Small intestine (tissue), 7 donors: ENCODE measurements around the gene MRPL55. TPM values are rescaled to one million over a fixed set of nuclear protein-coding genes. Genes with fewer than 3 reads are reported as not detected.

Experiments used
- DNase-seq, 2 donors: peaks; one replicate each; pipeline versions ENCODE4 v3.0.0 to v3.0.0-alpha.2; 2013
- FAIRE-seq: peaks from 2 replicates; lab custom pipeline; 2012; peaks lifted over from hg19 to GRCh38; lab: Jason Lieb, UNC
- H3K27ac ChIP-seq, 3 donors: one replicate each; pipeline ENCODE4 v1.5.1; 2013; ENCODE audit warnings: low read length in 2 of 3, mild to moderate bottlenecking in 2 of 3, control low read depth in 1 of 3, inconsistent platforms in 1 of 3, low read depth in 1 of 3, moderate library complexity in 1 of 3
- H3K27me3 ChIP-seq, 3 donors: one replicate each; pipeline ENCODE4 v1.6.1; 2013; ENCODE audit warnings: low read length in 3 of 3, inconsistent platforms in 1 of 3; ENCODE audit not compliant: control insufficient read depth in 3 of 3, insufficient read depth in 3 of 3
- H3K36me3 ChIP-seq, 3 donors: one replicate each; pipeline ENCODE4 v1.6.1; 2013; ENCODE audit warnings: low read length in 3 of 3, inconsistent platforms in 1 of 3, low read depth in 1 of 3, mild to moderate bottlenecking in 1 of 3, moderate library complexity in 1 of 3; ENCODE audit not compliant: control insufficient read depth in 3 of 3, insufficient read depth in 2 of 3
- H3K4me1 ChIP-seq, 3 donors: one replicate each; pipeline ENCODE4 v1.6.1; 2013; ENCODE audit warnings: low read length in 2 of 3, inconsistent platforms in 1 of 3, low read depth in 1 of 3, mild to moderate bottlenecking in 1 of 3, moderate library complexity in 1 of 3; ENCODE audit not compliant: control insufficient read depth in 3 of 3, insufficient read depth in 2 of 3
- H3K4me3 ChIP-seq, 3 donors: one replicate each; pipeline ENCODE4 v1.5.1; 2013; ENCODE audit warnings: low read length in 3 of 3, control low read depth in 1 of 3, inconsistent platforms in 1 of 3, low read depth in 1 of 3, mild to moderate bottlenecking in 1 of 3, moderate library complexity in 1 of 3
- H3K9me3 ChIP-seq, 2 donors: one replicate each; pipeline ENCODE4 v1.6.1; 2013; ENCODE audit warnings: low read depth in 1 of 2, low read length in 1 of 2; ENCODE audit not compliant: control insufficient read depth in 2 of 2, insufficient read depth in 1 of 2
- WGBS, 3 donors: extraction: QIAGEN DNeasy Blood & Tissue Kit; methylation state at CpG; one replicate each; pipeline ENCODE4 v1.1.7; 2013; 5-methylcytosine and 5-hydroxymethylcytosine counted together
- polyA plus RNA-seq, 4 donors: library from polyadenylated mRNA; stranded (reverse) in 3 of 4; unstranded in 1 of 4; fragments of 200-250 nt in 3 of 4; fragments of 120-200 nt in 1 of 4; gene quantifications; one replicate each; pipeline versions ENCODE4 v1.2.1 to v1.2.3, GENCODE V29; 2013
- donor health status: healthy with polysubstance abuse.
- donor health status: control.
- donor health status: control.
- donor health status: Bipolar disorder and iron deficiency.
- donor health status: healthy.

Gene MRPL55
- polyA plus RNA-seq, 4 donors = 56.8 to 148 (median 96.5) TPM

DNA sequence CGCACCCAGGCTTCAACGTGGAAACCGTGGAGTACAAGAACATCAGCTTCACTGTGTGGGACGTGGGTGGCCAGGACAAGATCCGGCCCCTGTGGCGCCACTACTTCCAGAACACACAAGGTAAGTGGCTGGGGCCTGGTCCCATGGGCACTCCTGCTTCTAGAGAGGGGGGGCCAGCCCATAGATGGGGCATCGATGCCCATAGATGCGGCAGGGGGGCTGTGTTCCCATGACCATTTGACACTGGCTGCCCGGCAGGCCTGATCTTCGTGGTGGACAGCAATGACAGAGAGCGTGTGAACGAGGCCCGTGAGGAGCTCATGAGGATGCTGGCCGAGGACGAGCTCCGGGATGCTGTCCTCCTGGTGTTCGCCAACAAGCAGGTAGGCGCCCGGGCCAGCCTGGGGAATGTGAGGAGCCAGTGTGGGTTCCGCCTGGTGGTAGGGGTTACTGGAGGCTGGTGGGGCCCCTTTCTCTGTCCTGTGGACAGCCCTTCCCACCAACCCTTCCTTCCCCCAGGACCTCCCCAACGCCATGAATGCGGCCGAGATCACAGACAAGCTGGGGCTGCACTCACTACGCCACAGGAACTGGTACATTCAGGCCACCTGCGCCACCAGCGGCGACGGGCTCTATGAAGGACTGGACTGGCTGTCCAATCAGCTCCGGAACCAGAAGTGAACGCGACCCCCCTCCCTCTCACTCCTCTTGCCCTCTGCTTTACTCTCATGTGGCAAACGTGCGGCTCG is 11.6 kb downstream of the MRPL55 start:
- Histone ChIP-seq H3K9me3 (peaks cover 3 to 26% of the 10 kb centered on the region in 2 donors), H3K4me3 (no peak overlapping the region), H3K27me3 (no peaks in the 10 kb centered on the region), H3K4me1 (peaks cover 0 to 5% (median 2%) of the 10 kb centered on the region in 3 donors), H3K36me3 (peaks cover 5 to 86% (median 13%) of the 10 kb centered on the region in 3 donors), H3K27ac (no peak overlapping the region)
- no peak for DNase-seq
- WGBS, 3 donors = 84 to 89% (median 87%) methylated on average over 31 to 34 of the region's 34 CpGs
- no peak for FAIRE-seq

DNA sequence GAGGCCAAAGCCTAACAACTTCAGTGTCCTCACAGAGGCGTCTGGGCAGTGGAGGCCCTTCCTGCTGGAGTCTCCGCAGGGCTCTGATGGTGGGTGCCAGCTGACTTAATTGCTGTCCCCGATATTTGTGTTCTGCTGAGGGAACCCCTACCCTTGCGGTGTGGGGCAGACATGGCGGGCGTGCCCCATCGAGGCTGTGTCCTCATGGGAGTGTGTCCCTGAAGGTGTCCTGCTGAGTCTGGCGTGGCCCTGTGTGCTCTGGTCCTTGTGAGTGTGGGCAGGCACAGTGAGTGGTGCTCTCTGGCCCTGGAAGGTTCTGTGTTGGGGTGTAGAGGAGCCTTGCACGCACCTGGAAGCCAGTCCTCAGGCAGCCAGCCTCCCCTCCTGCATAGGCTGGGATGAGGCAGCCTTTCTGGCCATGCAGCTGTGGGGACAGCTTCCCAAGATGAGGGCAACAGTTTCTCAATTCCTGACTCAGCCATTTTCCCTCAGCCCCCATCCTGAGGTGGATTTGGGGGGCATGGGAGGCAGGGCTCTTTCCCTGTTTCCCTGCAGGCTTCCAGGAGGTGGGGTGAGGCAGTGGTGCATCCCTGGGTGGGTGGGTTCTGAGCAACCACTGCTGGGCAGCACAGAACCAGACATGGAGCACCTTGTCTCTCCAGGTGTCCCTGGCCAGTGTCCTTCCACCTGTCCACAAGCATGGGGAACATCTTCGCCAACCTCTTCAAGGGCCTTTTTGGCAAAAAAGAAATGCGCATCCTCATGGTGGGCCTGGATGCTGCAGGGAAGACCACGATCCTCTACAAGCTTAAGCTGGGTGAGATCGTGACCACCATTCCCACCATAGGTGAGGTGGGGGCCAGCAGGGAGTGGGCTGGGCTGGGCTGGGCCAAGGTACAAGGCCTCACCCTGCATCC is 12.4 kb downstream of the MRPL55 start:
- peaks cover 5 to 91% (median 13%) of the 10 kb centered on the region in 3 donors for H3K36me3 ChIP-seq

DNA sequence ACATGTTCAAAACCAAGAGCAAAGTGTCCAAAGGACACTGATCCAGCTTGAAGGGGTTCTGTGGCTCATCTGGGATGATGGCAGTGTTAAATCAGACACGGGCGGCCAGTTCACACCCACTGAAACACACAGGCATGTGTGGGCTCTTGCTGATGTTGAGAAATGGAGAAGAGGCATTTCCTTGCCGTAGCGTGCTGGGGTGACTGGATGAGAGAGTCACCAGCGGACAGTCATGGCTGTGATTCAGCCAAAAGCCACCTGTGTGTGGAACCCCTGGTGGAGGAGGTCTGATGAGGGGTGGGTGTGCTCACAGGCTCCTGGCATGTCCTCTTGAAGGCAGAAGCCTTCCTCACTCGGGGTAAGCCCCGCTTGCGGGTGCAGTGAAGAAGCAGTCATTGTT is 13.2 kb downstream of the MRPL55 start:
- peaks cover 5 to 88% (median 13%) of the 10 kb centered on the region in 3 donors for H3K36me3 ChIP-seq
- DNase-seq = no peak
- peaks cover 3 to 26% of the 10 kb centered on the region in 2 donors for H3K9me3 ChIP-seq
- H3K27me3 ChIP-seq = no peaks in the 10 kb centered on the region
- WGBS, 3 donors = 89 to 95% (median 92%) methylated on average over 8 of the region's 8 CpGs
- no peak overlapping the region for H3K27ac ChIP-seq
- no peak for FAIRE-seq
- no peak overlapping the region for H3K4me3 ChIP-seq
- peaks cover 0 to 4% (median 2%) of the 10 kb centered on the region in 3 donors for H3K4me1 ChIP-seq

More for the DNA sequence above, 12.4 kb downstream of the MRPL55 start:
- Histone ChIP-seq H3K27ac (no peak overlapping the region), H3K27me3 (no peaks in the 10 kb centered on the region), H3K4me3 (no peak overlapping the region), H3K9me3 (peaks cover 3 to 26% of the 10 kb centered on the region in 2 donors), H3K4me1 (peaks cover 0 to 4% (median 2%) of the 10 kb centered on the region in 3 donors)
- no peak for FAIRE-seq
- 87 to 90% (median 88%) methylated on average over 13 of the region's 13 CpGs for WGBS, 3 donors
- DNase-seq = no peak

DNA sequence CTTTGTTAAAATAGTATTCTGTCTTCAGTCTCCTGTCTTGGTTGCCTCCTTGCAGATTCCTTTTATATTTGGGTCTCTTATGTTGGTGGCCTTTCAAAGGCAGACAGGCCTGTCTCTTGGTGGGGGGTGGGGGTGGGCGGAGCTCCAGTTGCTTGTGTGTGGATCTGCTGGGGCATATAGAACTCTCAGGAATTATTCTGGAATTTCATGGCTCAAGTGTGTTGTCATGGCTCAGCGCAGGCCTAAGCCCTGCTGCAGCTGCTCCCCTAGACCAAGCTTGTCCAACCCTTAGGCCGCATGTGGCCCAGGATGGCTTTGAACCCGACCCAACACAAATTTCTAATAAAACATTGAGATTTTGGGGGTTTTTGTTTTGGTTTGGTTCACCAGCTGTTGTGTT is 13.9 kb downstream of the MRPL55 start:
- H3K27ac ChIP-seq = no peak overlapping the region
- DNase-seq (no peak), FAIRE-seq (no peak)
- H3K4me3 ChIP-seq = no peak overlapping the region
- 96 to 99% (median 98%) methylated on average over 4 of the region's 4 CpGs for WGBS, 3 donors
- H3K4me1 ChIP-seq = peaks cover 3 to 6% (median 6%) of the 10 kb centered on the region in 3 donors
- peaks cover 3 to 26% of the 10 kb centered on the region in 2 donors for H3K9me3 ChIP-seq
- H3K27me3 ChIP-seq = no peaks in the 10 kb centered on the region
- H3K36me3 ChIP-seq = peaks cover 5 to 86% (median 13%) of the 10 kb centered on the region in 3 donors

DNA sequence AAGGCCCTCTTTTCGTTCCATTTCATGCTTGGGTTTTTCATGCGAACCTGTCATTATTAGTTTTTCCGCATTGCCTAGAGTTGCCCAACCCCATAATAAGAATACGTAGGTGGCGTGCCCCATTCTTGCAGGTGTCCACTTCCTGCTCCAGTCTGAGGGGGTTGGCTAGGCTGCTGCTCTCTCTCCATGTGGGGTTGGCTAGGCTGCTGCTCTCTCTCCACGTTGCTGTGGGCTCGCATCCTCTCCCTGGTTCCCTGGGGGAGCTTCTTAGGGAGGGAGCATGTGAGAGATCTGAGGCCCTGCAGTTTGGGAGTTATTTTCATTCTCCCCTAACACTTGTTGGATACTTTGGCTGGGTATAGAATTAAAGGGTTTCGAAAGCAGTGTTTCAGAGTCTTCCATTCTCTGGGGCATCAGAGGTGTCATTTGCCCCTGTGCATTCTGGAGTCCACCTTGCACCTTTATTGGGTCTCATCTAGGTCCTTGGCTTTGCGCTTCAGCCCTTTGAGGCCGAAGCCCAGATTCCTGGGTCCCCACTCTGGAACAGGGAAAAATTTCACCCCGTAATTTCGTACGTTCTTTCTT is 14.6 kb downstream of the MRPL55 start:
- Histone ChIP-seq H3K36me3 (peaks cover 5 to 86% (median 13%) of the 10 kb centered on the region in 3 donors), H3K27ac (no peak overlapping the region), H3K9me3 (peaks cover 3 to 26% of the 10 kb centered on the region in 2 donors), H3K4me1 (peaks cover 7 to 12% (median 10%) of the 10 kb centered on the region in 3 donors), H3K27me3 (no peaks in the 10 kb centered on the region), H3K4me3 (no peak overlapping the region)
- WGBS, 3 donors = 89 to 96% (median 90%) methylated on average over 13 of the region's 13 CpGs
- DNase-seq (no peak), FAIRE-seq (no peak)

DNA sequence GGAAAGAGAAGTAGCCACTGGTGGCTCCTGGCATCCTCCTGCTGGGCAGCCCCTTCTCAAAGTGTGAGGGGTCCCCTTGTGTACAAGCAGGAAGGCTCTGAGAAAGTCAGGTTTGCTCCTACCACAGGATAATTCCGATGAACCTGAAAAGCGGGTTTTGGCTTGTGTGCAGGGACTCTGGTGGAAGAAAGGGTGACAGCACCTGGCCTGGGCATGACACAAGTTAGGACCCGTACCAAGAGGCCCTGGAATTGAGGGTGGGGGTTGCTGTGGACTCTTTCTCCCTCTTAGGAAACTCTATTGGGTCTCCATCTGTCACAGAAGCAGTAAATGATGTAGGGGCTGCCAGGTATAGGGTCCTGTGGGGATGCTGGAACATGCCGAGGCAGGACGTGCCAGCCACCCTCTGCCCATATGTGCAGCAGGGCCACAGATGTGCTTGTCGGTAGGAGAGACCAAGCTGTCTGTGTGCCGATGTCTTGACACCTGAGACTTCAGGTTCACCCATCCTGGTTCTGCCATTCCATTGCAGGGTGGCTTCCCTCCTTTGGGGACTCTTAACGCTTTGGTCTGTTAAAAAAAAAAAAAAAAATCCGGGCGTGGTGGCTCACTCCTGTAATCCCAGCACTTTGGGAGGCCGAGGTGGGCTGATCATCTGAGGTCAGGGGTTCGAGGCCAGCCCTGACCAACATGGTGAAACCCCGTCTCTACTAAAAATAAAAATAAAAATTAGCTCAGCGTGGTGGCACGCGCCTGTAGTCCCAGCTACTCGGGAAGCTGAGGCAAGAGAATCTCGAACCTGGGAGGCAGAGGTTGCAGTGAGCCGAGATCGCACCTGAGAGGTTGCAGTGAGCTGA is 15.8 kb downstream of the MRPL55 start:
- Histone ChIP-seq H3K4me1 (peaks cover 11 to 22% (median 11%) of the 10 kb centered on the region in 3 donors), H3K4me3 (no peak overlapping the region), H3K9me3 (peaks cover 3 to 26% of the 10 kb centered on the region in 2 donors), H3K27ac (no peak overlapping the region), H3K27me3 (no peaks in the 10 kb centered on the region), H3K36me3 (peaks cover 5 to 86% (median 5%) of the 10 kb centered on the region in 3 donors)
- WGBS, 3 donors = 89 to 93% (median 91%) methylated on average over 20 of the region's 20 CpGs
- FAIRE-seq (no peak), DNase-seq (no peak)

DNA sequence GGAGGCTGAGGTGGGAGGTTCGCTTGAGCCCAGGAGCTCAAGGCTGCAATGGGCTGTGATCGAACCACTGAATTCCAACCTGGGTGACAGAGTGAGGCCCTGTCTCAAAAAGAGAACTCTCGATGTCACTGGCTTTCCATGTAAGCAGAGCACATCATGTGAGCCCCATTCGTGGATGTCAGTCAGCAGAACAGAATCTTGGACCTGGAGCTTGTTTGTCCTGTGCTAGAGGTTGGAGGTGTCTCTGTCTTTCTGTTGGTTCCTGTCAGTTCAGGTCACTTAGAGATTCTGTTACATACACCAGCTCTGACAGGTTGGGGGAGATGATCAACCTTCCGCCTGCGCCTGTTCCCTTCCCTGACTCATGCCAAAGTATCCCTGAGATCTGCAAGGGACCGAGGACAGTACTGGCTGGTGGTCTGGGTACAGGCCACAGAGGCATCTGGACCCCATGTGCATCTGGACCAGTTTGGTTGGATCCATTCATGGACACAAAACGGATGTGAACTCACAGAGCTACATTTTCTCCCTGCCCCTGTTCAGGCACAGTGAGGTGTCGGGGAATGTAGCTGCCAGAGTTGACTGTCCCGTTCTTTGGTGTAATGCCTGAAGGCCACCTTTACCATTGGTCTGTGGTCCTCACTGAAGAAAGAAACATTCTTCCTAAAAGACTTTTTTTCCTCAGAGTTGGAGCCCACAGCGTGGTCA is 16.6 kb downstream of the MRPL55 start:
- Histone ChIP-seq H3K9me3 (peaks cover 3 to 26% of the 10 kb centered on the region in 2 donors), H3K4me1 (peaks cover 16 to 28% (median 19%) of the 10 kb centered on the region in 3 donors), H3K27me3 (no peaks in the 10 kb centered on the region), H3K27ac (no peak overlapping the region), H3K36me3 (peaks cover 4 to 84% (median 5%) of the 10 kb centered on the region in 3 donors), H3K4me3 (no peak overlapping the region)
- no peak for FAIRE-seq
- DNase-seq = no peak
- 82 to 90% (median 83%) methylated on average over 11 of the region's 11 CpGs for WGBS, 3 donors
